Neural progenitor cell (in vitro differentiated cells): ENCODE results near the gene C14orf132.

Experiments
- CTCF ChIP-seq: fragments of 200-600 bp; sonication (generic); IDR thresholded peaks from 2 replicates; pipeline ENCODE4 v1.5.1; 2017; ENCODE audit warnings: antibody characterized with exemption, mild to moderate bottlenecking
- EZH2 ChIP-seq: fragments of 200-600 bp; sonication (generic); IDR thresholded peaks from 2 replicates; pipeline ENCODE4 v1.6.1; 2017; ENCODE audit warnings: antibody characterized with exemption, mild to moderate bottlenecking, moderate library complexity
- EZH2phosphoT487 ChIP-seq: fragments of 200-600 bp; sonication (generic); IDR thresholded peaks from 2 replicates; pipeline ENCODE4 v1.6.1; 2017; ENCODE audit warnings: antibody characterized with exemption

- TF ChIP-seq CTCF (no peak), EZH2 (no peak), EZH2phosphoT487 (no peak)
Measured at GRCh38 chr14:96138241-96138640, 99.1 kb downstream of the C14orf132 start.
